GM18505 (cell line): ENCODE data around the gene RGS11.

ENCODE experiments used
- ATAC-seq: cut with Tn5 transposase; IDR thresholded peaks from one replicate; pipeline ENCODE4 v1.9.1; 2021; ENCODE audit not compliant: unreplicated experiment
- POLR2A ChIP-seq: IDR thresholded peaks from 4 replicates; pipeline ENCODE4 v1.6.1; 2011; ENCODE audit warnings: borderline replicate concordance; ENCODE audit not compliant: insufficient read depth, insufficient read length; ENCODE audit errors: extremely low read depth

Gene RGS11

GRCh38 chr16:290015-290680 lies 14.4 kb upstream of the RGS11 start:
- no peak for TF ChIP-seq POLR2A
- ATAC-seq = no peak

GRCh38 chr16:289395-289997 lies 13.8 kb upstream of the RGS11 start:
- no peak for TF ChIP-seq POLR2A

GRCh38 chr16:287981-288920 lies 12.5 kb upstream of the RGS11 start:
- TF ChIP-seq POLR2A = no peak

More at GRCh38 chr16:289395-289997, 13.8 kb upstream of the RGS11 start:
- ATAC-seq = no peak

GRCh38 chr16:287298-287811 lies 11.6 kb upstream of the RGS11 start:
- no peak for ATAC-seq
- no peak for TF ChIP-seq POLR2A

More at GRCh38 chr16:287981-288920, 12.5 kb upstream of the RGS11 start:
- no peak for ATAC-seq

GRCh38 chr16:286491-287297 lies 10.9 kb upstream of the RGS11 start:
- no peak for ATAC-seq
- TF ChIP-seq POLR2A = no peak

GRCh38 chr16:285146-286055 lies 9.7 kb upstream of the RGS11 start:
- no peak for ATAC-seq
- TF ChIP-seq POLR2A = no peak

- TF ChIP-seq POLR2A = no peak
- ATAC-seq = no peak
These were observed 8.7 kb upstream of the RGS11 start for GRCh38 chr16:284204-285120.

- no peak for TF ChIP-seq POLR2A
- no peak for ATAC-seq
These were observed 7.5 kb upstream of the RGS11 start, which contains the start of gene PDIA2 for GRCh38 chr16:283033-283805. Gene PDIA2 (plus strand): TSS chr16:283164. CDS start chr16:283170, 6 bp downstream.

GRCh38 chr16:282491-282890 lies 6.7 kb upstream of the RGS11 start:
- ATAC-seq = no peak
- TF ChIP-seq POLR2A = no peak

GRCh38 chr16:281660-282255 lies 6.0 kb upstream of the RGS11 start:
- ATAC-seq = no peak
- no peak for TF ChIP-seq POLR2A
